ENCODE results near the gene USP54.

DNA sequence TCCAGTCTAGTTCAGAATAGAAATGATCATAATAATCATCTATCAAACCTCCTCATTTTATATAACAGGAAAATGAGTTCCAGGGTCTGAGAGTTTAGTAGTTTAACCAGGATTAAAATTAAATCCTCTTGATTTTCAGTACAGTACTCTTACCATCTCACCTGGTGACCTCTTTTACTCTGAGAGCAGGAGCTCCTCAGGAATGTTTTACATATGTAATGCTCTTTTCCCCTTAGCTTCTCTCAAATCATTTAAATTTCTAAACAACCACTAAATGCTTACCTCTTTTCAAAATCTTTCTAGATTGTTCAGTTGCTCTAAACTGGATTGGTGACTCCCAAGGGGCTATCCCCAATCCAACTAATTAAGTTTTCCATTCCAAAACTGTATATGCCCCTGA lies 85.1 kb downstream of the USP54 start:
- TF ChIP-seq, protein P1, sequence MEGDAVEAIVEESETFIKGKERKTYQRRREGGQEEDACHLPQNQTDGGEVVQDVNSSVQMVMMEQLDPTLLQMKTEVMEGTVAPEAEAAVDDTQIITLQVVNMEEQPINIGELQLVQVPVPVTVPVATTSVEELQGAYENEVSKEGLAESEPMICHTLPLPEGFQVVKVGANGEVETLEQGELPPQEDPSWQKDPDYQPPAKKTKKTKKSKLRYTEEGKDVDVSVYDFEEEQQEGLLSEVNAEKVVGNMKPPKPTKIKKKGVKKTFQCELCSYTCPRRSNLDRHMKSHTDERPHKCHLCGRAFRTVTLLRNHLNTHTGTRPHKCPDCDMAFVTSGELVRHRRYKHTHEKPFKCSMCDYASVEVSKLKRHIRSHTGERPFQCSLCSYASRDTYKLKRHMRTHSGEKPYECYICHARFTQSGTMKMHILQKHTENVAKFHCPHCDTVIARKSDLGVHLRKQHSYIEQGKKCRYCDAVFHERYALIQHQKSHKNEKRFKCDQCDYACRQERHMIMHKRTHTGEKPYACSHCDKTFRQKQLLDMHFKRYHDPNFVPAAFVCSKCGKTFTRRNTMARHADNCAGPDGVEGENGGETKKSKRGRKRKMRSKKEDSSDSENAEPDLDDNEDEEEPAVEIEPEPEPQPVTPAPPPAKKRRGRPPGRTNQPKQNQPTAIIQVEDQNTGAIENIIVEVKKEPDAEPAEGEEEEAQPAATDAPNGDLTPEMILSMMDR (IDR thresholded peaks at IDR 0.05): no peak
- TF ChIP-seq POLR2A (IDR thresholded peaks at IDR 0.05): no peak

Data from uterus (tissue), 2 donors.